ENCODE data around the gene CIDEB. TPM values are rescaled to one million over a fixed set of nuclear protein-coding genes. Genes with fewer than 3 reads are reported as not detected.

Gene CIDEB
- total RNA-seq, 1 donor: 0.36 TPM

- Histone ChIP-seq H3K27me3 (ENCODE audit: insufficient read depth, low read length) (no peaks in the 10 kb centered on the region), H3K4me1 (ENCODE audit: insufficient read depth, low read length) (peaks cover 6% of the 10 kb centered on the region), H4K20me1 (ENCODE audit: insufficient read depth, low read length) (no peaks in the 10 kb centered on the region), H3K9me3 (ENCODE audit: low read depth, low read length) (no peaks in the 10 kb centered on the region), H3K4me3 (ENCODE audit: insufficient read depth, low read length) (peak overlapping the region; percentile 100), H3K27ac (ENCODE audit: low read depth, low read length) (peak overlapping the region; percentile 96), H3K4me2 (ENCODE audit: insufficient read depth, low read length) (peak overlapping the region; percentile 94), H3K79me2 (ENCODE audit: insufficient read depth, low read length) (peaks cover 7% of the 10 kb centered on the region), H3K36me3 (ENCODE audit: insufficient read depth, low read length) (peaks cover 32% of the 10 kb centered on the region), H2AFZ (ENCODE audit: low read length) (peak overlapping the region; percentile 99)
- no peak for DNase-seq (ENCODE audit: insufficient read length, low spot score, missing footprints)
- no peak for TF ChIP-seq CTCF (IDR thresholded peaks at IDR 0.05; ENCODE audit: extremely low read depth, low read depth, low read length)
These were observed 37.1 kb downstream of the CIDEB start for GRCh38 chr14:24270537-24271133.

- Histone ChIP-seq H3K79me2 (ENCODE audit: insufficient read depth, low read length) (peaks cover 7% of the 10 kb centered on the region), H3K4me2 (ENCODE audit: insufficient read depth, low read length) (no peak overlapping the region), H3K9me3 (ENCODE audit: low read depth, low read length) (no peaks in the 10 kb centered on the region), H2AFZ (ENCODE audit: low read length) (no peak overlapping the region), H3K4me1 (ENCODE audit: insufficient read depth, low read length) (peaks cover 6% of the 10 kb centered on the region), H3K27me3 (ENCODE audit: insufficient read depth, low read length) (no peaks in the 10 kb centered on the region), H3K4me3 (ENCODE audit: insufficient read depth, low read length) (no peak overlapping the region), H4K20me1 (ENCODE audit: insufficient read depth, low read length) (no peaks in the 10 kb centered on the region), H3K36me3 (ENCODE audit: insufficient read depth, low read length) (peaks cover 37% of the 10 kb centered on the region), H3K27ac (ENCODE audit: low read depth, low read length) (no peak overlapping the region)
- no peak for DNase-seq (ENCODE audit: insufficient read length, low spot score, missing footprints)
- no peak for TF ChIP-seq CTCF (IDR thresholded peaks at IDR 0.05; ENCODE audit: extremely low read depth, low read depth, low read length)
These were observed 37.8 kb downstream of the CIDEB start for GRCh38 chr14:24269910-24270536.

GRCh38 chr14:24269368-24269767 lies 38.4 kb downstream of the CIDEB start:
- H3K36me3 ChIP-seq (ENCODE audit: insufficient read depth, low read length): peaks cover 38% of the 10 kb centered on the region
- no peaks in the 10 kb centered on the region for H3K27me3 ChIP-seq (ENCODE audit: insufficient read depth, low read length)
- no peak overlapping the region for H2AFZ ChIP-seq (ENCODE audit: low read length)
- H4K20me1 ChIP-seq (ENCODE audit: insufficient read depth, low read length): no peaks in the 10 kb centered on the region
- no peak overlapping the region for H3K4me3 ChIP-seq (ENCODE audit: insufficient read depth, low read length)
- TF ChIP-seq CTCF (IDR thresholded peaks at IDR 0.05; ENCODE audit: extremely low read depth, low read depth, low read length): no peak
- peaks cover 6% of the 10 kb centered on the region for H3K4me1 ChIP-seq (ENCODE audit: insufficient read depth, low read length)
- H3K4me2 ChIP-seq (ENCODE audit: insufficient read depth, low read length): no peak overlapping the region
- DNase-seq (ENCODE audit: insufficient read length, low spot score, missing footprints): no peak
- H3K9me3 ChIP-seq (ENCODE audit: low read depth, low read length): no peaks in the 10 kb centered on the region
- H3K79me2 ChIP-seq (ENCODE audit: insufficient read depth, low read length): peaks cover 7% of the 10 kb centered on the region
- H3K27ac ChIP-seq (ENCODE audit: low read depth, low read length): no peak overlapping the region

DNA sequence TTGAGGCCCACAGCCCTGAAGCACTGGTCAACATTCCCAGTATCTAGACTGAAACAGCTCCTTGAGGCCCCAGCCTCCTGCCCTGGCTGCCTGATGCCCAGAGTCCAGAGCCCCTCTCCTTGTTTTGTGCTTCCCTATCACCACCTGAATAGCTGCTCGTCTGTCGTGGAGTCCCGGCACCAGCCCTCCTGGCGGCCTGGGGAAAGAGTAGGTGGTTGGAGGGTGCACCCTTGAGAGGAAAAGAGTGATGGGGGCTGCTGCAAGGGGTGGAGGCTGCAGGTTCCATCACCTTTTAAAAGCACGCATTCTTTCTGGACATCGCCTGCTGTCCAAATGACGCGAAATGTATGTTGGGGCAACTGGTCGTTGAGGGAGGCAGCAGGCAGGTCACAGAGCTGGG lies 39.6 kb downstream of the CIDEB start:
- no peaks in the 10 kb centered on the region for H4K20me1 ChIP-seq (ENCODE audit: insufficient read depth, low read length)
- peaks cover 6% of the 10 kb centered on the region for H3K4me1 ChIP-seq (ENCODE audit: insufficient read depth, low read length)
- no peaks in the 10 kb centered on the region for H3K27me3 ChIP-seq (ENCODE audit: insufficient read depth, low read length)
- H3K4me2 ChIP-seq (ENCODE audit: insufficient read depth, low read length): no peak overlapping the region
- no peaks in the 10 kb centered on the region for H3K9me3 ChIP-seq (ENCODE audit: low read depth, low read length)
- H3K79me2 ChIP-seq (ENCODE audit: insufficient read depth, low read length): peaks cover 7% of the 10 kb centered on the region
- TF ChIP-seq CTCF (IDR thresholded peaks at IDR 0.05; ENCODE audit: extremely low read depth, low read depth, low read length): no peak
- no peak for DNase-seq (ENCODE audit: insufficient read length, low spot score, missing footprints)
- no peak overlapping the region for H2AFZ ChIP-seq (ENCODE audit: low read length)
- H3K4me3 ChIP-seq (ENCODE audit: insufficient read depth, low read length): no peak overlapping the region
- H3K36me3 ChIP-seq (ENCODE audit: insufficient read depth, low read length): peaks cover 38% of the 10 kb centered on the region
- no peak overlapping the region for H3K27ac ChIP-seq (ENCODE audit: low read depth, low read length)

All from osteoblast (primary cell).